ENCODE measurements around the gene TCEAL3. TPM values are rescaled to one million over a fixed set of nuclear protein-coding genes. Genes with fewer than 3 reads are reported as not detected.

Gene TCEAL3
- total and polyA plus RNA-seq, 10 of the 15 experiments (the other 5 are each of a cell fraction or from before 2014, with no cell fraction given) = 0.98 to 19.0 (median 11.7) TPM

GRCh38 chrX:103631145-103631544 lies 23.4 kb downstream of the TCEAL3 start:
- Histone ChIP-seq H3K36me3 (ENCODE audit: control insufficient read depth in 2 of 2, insufficient read depth in 2 of 2, low read length in 1 of 2) (no peaks in the 10 kb centered on the region), H3K79me2 (ENCODE audit: control insufficient read depth, insufficient read depth, low read length) (no peaks in the 10 kb centered on the region), H3K9ac (ENCODE audit: control insufficient read depth, insufficient read depth, low read length) (no peak overlapping the region), H4K20me1 (ENCODE audit: control insufficient read depth, insufficient read depth) (no peaks in the 10 kb centered on the region), H3K27ac (ENCODE audit: control insufficient read depth, insufficient read depth) (no peak overlapping the region), H3K4me3 (no peak overlapping the region), H3K27me3 (replicated peaks in 1 of 2; ENCODE audit: control insufficient read depth in 2 of 2, insufficient read depth in 2 of 2, low read length in 1 of 2) (no peaks in the 10 kb centered on the region), H3K4me2 (ENCODE audit: control insufficient read depth, insufficient read depth) (no peak overlapping the region), H3K9me3 (replicated peaks; ENCODE audit: control insufficient read depth, insufficient read depth, low read length) (no peaks in the 10 kb centered on the region), H3K4me1 (ENCODE audit: control insufficient read depth, insufficient read depth, low read length) (no peaks in the 10 kb centered on the region), H2AFZ (ENCODE audit: control insufficient read depth, low read depth, low read length) (no peak overlapping the region)
- 84% methylated on average over 5 of the region's 5 CpGs for WGBS (ENCODE audit: insufficient coverage, insufficient replicate concordance, low lambda C conversion rate, missing lambda C conversion rate)
- SMC1A ChIA-PET (ENCODE audit: uncharacterized antibody, unreplicated experiment) = interaction anchor here (1.0 to 1.6 kb wide), 3 partner anchors 26 to 95 kb away, joined by 3 to 6 read pairs (median 4); no protein-coding TSS in a partner anchor
- POLR2A ChIA-PET = interaction anchor here (0.7 kb wide), 1 partner anchor 20 kb away, joined by 3 read pairs; no protein-coding TSS in a partner anchor
- in situ Hi-C loops (cut with MboI) (no loop called here), intact Hi-C loops (cut with micrococcal nuclease; ENCODE audit: unreplicated experiment) (no loop called here)
- no peak for ATAC-seq
- DNase-seq (ENCODE audit: low read depth, low spot score) = no peak
- RAD21 ChIA-PET (ENCODE audit: unreplicated experiment) = no interaction called here
- BruUV-seq (replicated peaks) = no TSS peak
- CTCF ChIA-PET = interaction anchor here (1.8 kb wide), 1 partner anchor 60 kb away, joined by 4 read pairs; no protein-coding TSS in a partner anchor
- FAIRE-seq = no peak
- TF ChIP-seq CTCF (IDR thresholded peaks at IDR 0.05 in 2 of 3, conservative IDR thresholded peaks at IDR 0.05 in 1 of 3; ENCODE audit: control insufficient read depth in 2 of 3, extremely low read depth in 1 of 3, insufficient read depth in 1 of 3, low read depth in 3 of 3, low read length in 3 of 3) (no peak), CEBPB (IDR thresholded peaks at IDR 0.05; ENCODE audit: borderline replicate concordance in 1 of 2, low read depth in 2 of 2, low read length in 2 of 2) (no peak), SMAD5 (IDR thresholded peaks at IDR 0.05; ENCODE audit: low read depth) (no peak), PBX3 (IDR thresholded peaks at IDR 0.05; ENCODE audit: insufficient replicate concordance, low read depth, low read length) (no peak), PML (IDR thresholded peaks at IDR 0.05; ENCODE audit: low read length) (no peak), MYB (IDR thresholded peaks at IDR 0.05; ENCODE audit: borderline replicate concordance, low read depth, low read length) (no peak), YY1 (IDR thresholded peaks at IDR 0.05; ENCODE audit: low read depth, low read length) (no peak), ESRRA (IDR thresholded peaks at IDR 0.05; ENCODE audit: low read length) (no peak), BHLHE40 (IDR thresholded peaks at IDR 0.05; ENCODE audit: borderline replicate concordance in 1 of 2, low read depth in 2 of 2, low read length in 1 of 2) (no peak), RFX5 (IDR thresholded peaks at IDR 0.05; ENCODE audit: low read depth, low read length) (no peak), NFIC (IDR thresholded peaks at IDR 0.05; ENCODE audit: low read depth, low read length) (no peak), ZZZ3 (IDR thresholded peaks at IDR 0.05; ENCODE audit: control insufficient read depth, insufficient read length, low read depth) (no peak)
- TF ChIP-seq, protein P1, sequence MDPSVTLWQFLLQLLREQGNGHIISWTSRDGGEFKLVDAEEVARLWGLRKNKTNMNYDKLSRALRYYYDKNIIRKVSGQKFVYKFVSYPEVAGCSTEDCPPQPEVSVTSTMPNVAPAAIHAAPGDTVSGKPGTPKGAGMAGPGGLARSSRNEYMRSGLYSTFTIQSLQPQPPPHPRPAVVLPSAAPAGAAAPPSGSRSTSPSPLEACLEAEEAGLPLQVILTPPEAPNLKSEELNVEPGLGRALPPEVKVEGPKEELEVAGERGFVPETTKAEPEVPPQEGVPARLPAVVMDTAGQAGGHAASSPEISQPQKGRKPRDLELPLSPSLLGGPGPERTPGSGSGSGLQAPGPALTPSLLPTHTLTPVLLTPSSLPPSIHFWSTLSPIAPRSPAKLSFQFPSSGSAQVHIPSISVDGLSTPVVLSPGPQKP (IDR thresholded peaks at IDR 0.05; ENCODE audit: low read depth, low read length) = no peak
- TF ChIP-seq, protein P2, sequence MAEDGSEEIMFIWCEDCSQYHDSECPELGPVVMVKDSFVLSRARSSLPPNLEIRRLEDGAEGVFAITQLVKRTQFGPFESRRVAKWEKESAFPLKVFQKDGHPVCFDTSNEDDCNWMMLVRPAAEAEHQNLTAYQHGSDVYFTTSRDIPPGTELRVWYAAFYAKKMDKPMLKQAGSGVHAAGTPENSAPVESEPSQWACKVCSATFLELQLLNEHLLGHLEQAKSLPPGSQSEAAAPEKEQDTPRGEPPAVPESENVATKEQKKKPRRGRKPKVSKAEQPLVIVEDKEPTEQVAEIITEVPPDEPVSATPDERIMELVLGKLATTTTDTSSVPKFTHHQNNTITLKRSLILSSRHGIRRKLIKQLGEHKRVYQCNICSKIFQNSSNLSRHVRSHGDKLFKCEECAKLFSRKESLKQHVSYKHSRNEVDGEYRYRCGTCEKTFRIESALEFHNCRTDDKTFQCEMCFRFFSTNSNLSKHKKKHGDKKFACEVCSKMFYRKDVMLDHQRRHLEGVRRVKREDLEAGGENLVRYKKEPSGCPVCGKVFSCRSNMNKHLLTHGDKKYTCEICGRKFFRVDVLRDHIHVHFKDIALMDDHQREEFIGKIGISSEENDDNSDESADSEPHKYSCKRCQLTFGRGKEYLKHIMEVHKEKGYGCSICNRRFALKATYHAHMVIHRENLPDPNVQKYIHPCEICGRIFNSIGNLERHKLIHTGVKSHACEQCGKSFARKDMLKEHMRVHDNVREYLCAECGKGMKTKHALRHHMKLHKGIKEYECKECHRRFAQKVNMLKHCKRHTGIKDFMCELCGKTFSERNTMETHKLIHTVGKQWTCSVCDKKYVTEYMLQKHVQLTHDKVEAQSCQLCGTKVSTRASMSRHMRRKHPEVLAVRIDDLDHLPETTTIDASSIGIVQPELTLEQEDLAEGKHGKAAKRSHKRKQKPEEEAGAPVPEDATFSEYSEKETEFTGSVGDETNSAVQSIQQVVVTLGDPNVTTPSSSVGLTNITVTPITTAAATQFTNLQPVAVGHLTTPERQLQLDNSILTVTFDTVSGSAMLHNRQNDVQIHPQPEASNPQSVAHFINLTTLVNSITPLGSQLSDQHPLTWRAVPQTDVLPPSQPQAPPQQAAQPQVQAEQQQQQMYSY (CRISPR knock-in tag; IDR thresholded peaks at IDR 0.05) = no peak

Measured in GM12878 (cell line).